Neural progenitor cell (in vitro differentiated cells): ENCODE data around the gene ANXA2R. TPM values are rescaled to one million over a fixed set of nuclear protein-coding genes. Genes with fewer than 3 reads are reported as not detected.
A peak's percentile ranks its signal among the peaks of the same experiment; 100 is the strongest.

Experiments
- DNase-seq: peaks from one replicate; pipeline ENCODE4 v3.0.0-alpha.2; 2016; ENCODE audit warnings: low spot score
- H2AFZ ChIP-seq: fragments of 200-600 bp; sonication (generic); replicated peaks from 2 replicates; pipeline ENCODE4 v1.6.1; 2016; ENCODE audit warnings: antibody characterized with exemption
- H3F3A ChIP-seq: fragments of 200-600 bp; sonication (generic); 2 replicates; pipeline ENCODE4 v1.6.1; 2016; ENCODE audit warnings: antibody characterized with exemption, low read depth
- H3K27ac ChIP-seq: fragments of 200-600 bp; sonication (generic); 2 replicates; pipeline ENCODE4 v1.5.1; 2016; ENCODE audit warnings: mild to moderate bottlenecking
- H3K27me3 ChIP-seq: fragments of 200-600 bp; sonication (generic); 2 replicates; pipeline ENCODE4 v1.6.1; 2016; ENCODE audit warnings: mild to moderate bottlenecking, moderate library complexity
- H3K36me3 ChIP-seq: fragments of 200-600 bp; sonication (generic); 2 replicates; pipeline ENCODE4 v1.5.1; 2016
- H3K4me1 ChIP-seq: fragments of 200-600 bp; sonication (generic); 2 replicates; pipeline ENCODE4 v1.6.1; 2016; ENCODE audit warnings: mixed run types
- H3K4me2 ChIP-seq: fragments of 200-600 bp; sonication (generic); 2 replicates; pipeline ENCODE4 v1.6.1; 2016
- H3K4me3 ChIP-seq: fragments of 200-600 bp; sonication (generic); 2 replicates; pipeline ENCODE4 v1.5.1; 2016
- H3K79me2 ChIP-seq: fragments of 200-600 bp; sonication (generic); 2 replicates; pipeline ENCODE4 v1.6.1; 2016; ENCODE audit warnings: low read depth
- H3K9ac ChIP-seq: fragments of 200-600 bp; sonication (generic); 2 replicates; pipeline ENCODE4 v1.6.1; 2016
- H3K9me3 ChIP-seq: fragments of 200-600 bp; sonication (generic); 2 replicates; pipeline ENCODE4 v1.5.1; 2016; ENCODE audit warnings: low read depth
- H4K20me1 ChIP-seq: fragments of 200-600 bp; sonication (generic); 2 replicates; pipeline ENCODE4 v1.6.1; 2016; ENCODE audit warnings: low read depth
- H3K27ac Mint-ChIP-seq: 3 replicates; pipeline ENCODE4 v1.8.0; 2021; ENCODE audit warnings: mixed read lengths
- H3K27me3 Mint-ChIP-seq: 2 replicates; pipeline ENCODE4 v1.8.0; 2022; ENCODE audit warnings: low read depth, mild to moderate bottlenecking, inconsistent platforms, moderate library complexity, mixed read lengths; ENCODE audit not compliant: insufficient read depth
- H3K36me3 Mint-ChIP-seq: 3 replicates; pipeline ENCODE4 v1.8.0; 2021; ENCODE audit warnings: mixed read lengths
- H3K4me1 Mint-ChIP-seq: 3 replicates; pipeline ENCODE4 v1.8.0; 2021; ENCODE audit warnings: mixed read lengths
- H3K4me3 Mint-ChIP-seq: 3 replicates; pipeline ENCODE4 v1.8.0; 2021; ENCODE audit warnings: mild to moderate bottlenecking, moderate library complexity, mixed read lengths
- H3K9me3 Mint-ChIP-seq: 3 replicates; pipeline ENCODE4 v1.8.0; 2020; ENCODE audit warnings: mixed read lengths
- CTCF ChIP-seq: fragments of 200-600 bp; sonication (generic); IDR thresholded peaks from 2 replicates; pipeline ENCODE4 v1.5.1; 2017; ENCODE audit warnings: antibody characterized with exemption, mild to moderate bottlenecking
- EZH2 ChIP-seq: fragments of 200-600 bp; sonication (generic); IDR thresholded peaks from 2 replicates; pipeline ENCODE4 v1.6.1; 2017; ENCODE audit warnings: antibody characterized with exemption, mild to moderate bottlenecking, moderate library complexity
- EZH2phosphoT487 ChIP-seq: fragments of 200-600 bp; sonication (generic); IDR thresholded peaks from 2 replicates; pipeline ENCODE4 v1.6.1; 2017; ENCODE audit warnings: antibody characterized with exemption
- total RNA-seq: library from RNA; depleted of rRNA; stranded (reverse); fragments of >200 nt; gene quantifications from 2 replicates; pipeline ENCODE4 v1.2.3, GENCODE V29; 2015; ENCODE audit warnings: low replicate concordance

Gene ANXA2R
- total RNA-seq, 1 donor from 2014 or later: 0.17 TPM

DNA sequence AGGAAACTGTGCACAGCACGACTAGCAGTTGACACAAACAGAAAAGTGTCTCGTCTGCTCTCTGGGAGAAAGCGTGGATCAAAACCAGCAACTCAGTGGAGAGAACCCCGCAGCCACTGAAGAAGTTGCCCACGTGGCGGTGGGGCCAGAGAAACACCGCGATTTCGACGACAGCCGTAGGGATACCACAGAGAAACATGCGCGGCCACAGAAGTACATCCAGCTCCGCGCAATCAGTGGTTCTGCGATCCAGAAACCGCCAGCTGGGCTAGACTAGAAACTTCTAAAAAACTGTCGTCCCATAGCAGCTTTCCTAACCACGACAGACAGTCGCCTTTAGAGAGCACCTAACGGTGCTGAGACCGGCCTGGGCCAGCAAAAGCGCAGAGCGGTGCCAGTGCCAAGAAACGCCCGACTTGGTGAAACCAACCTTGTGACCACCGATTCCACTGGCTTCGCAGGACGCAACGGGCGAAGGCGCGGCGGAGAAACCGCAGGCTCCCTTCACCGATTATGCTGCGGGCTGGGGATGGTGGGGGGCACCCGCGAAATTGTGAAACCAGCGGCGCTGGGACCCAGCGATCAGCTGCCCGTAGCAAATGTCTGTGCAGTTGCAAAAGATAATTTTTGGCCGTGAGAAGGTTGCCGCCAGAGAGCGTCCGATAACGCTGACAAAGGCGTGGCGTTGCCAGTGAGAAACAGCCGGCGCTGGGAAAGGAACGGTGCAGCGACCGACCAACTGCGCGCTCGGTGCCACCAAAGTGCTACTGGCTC, 2.7 kb upstream of the ANXA2R start:
- Histone ChIP-seq H3K79me2 (no peaks in the 10 kb centered on the region), H4K20me1 (peaks cover 75% of the 10 kb centered on the region), H3K36me3 (no peaks in the 10 kb centered on the region), H3F3A (peaks cover 69% of the 10 kb centered on the region), H3K9ac (no peak overlapping the region), H2AFZ (peak overlapping the region; percentile 68), H3K27me3 (peaks cover 97% of the 10 kb centered on the region), H3K9me3 (no peaks in the 10 kb centered on the region), H3K4me1 (peaks cover 20% of the 10 kb centered on the region), H3K27ac (no peak overlapping the region), H3K4me3 (peak overlapping the region; percentile 47), H3K4me2 (peak overlapping the region; percentile 74)
- TF ChIP-seq CTCF (no peak), EZH2 (peak; percentile 56), EZH2phosphoT487 (peak; percentile 78)
- Mint-ChIP-seq H3K36me3 (peaks cover 1% of the 10 kb centered on the region), H3K4me3 (peak overlapping the region; percentile 86), H3K4me1 (peaks cover 43% of the 10 kb centered on the region), H3K27me3 (peaks cover 75% of the 10 kb centered on the region), H3K27ac (no peak overlapping the region), H3K9me3 (no peaks in the 10 kb centered on the region)
- peak; percentile 67 for DNase-seq

- H3K9me3 Mint-ChIP-seq: no peaks in the 10 kb centered on the region
- Histone ChIP-seq H3K27me3 (peaks cover 97% of the 10 kb centered on the region), H3K36me3 (no peaks in the 10 kb centered on the region), H3K4me3 (peak overlapping the region; percentile 47), H3K9me3 (no peaks in the 10 kb centered on the region), H3K27ac (no peak overlapping the region), H3K4me2 (peak overlapping the region; percentile 74), H3K4me1 (peaks cover 20% of the 10 kb centered on the region), H4K20me1 (peaks cover 81% of the 10 kb centered on the region), H3K79me2 (no peaks in the 10 kb centered on the region), H3F3A (peaks cover 70% of the 10 kb centered on the region), H3K9ac (no peak overlapping the region), H2AFZ (peak overlapping the region; percentile 68)
- peak overlapping the region; percentile 86 for H3K4me3 Mint-ChIP-seq
- H3K4me1 Mint-ChIP-seq: peaks cover 49% of the 10 kb centered on the region
- peaks cover 76% of the 10 kb centered on the region for H3K27me3 Mint-ChIP-seq
- DNase-seq: peak; percentile 87
- peak; percentile 32 for TF ChIP-seq CTCF
- peak; percentile 21 for TF ChIP-seq EZH2phosphoT487
- TF ChIP-seq EZH2: peak; percentile 68
- no peaks in the 10 kb centered on the region for H3K36me3 Mint-ChIP-seq
- no peak overlapping the region for H3K27ac Mint-ChIP-seq
Observed at GRCh38 chr5:43042176-43042625, 2.1 kb upstream of the ANXA2R start.

GRCh38 chr5:43041669-43042175, 1.6 kb upstream of the ANXA2R start:
- Histone ChIP-seq H3K4me2 (peak overlapping the region; percentile 74), H3K9ac (no peak overlapping the region), H3K27me3 (peaks cover 97% of the 10 kb centered on the region), H3K36me3 (no peaks in the 10 kb centered on the region), H3K79me2 (no peaks in the 10 kb centered on the region), H3K4me1 (peaks cover 20% of the 10 kb centered on the region), H4K20me1 (peaks cover 86% of the 10 kb centered on the region), H3K27ac (no peak overlapping the region), H3F3A (peaks cover 70% of the 10 kb centered on the region), H3K9me3 (no peaks in the 10 kb centered on the region), H3K4me3 (peak overlapping the region; percentile 47), H2AFZ (peak overlapping the region; percentile 68)
- Mint-ChIP-seq H3K4me1 (peaks cover 51% of the 10 kb centered on the region), H3K4me3 (peak overlapping the region; percentile 86), H3K27ac (no peak overlapping the region), H3K27me3 (peaks cover 81% of the 10 kb centered on the region), H3K36me3 (no peaks in the 10 kb centered on the region), H3K9me3 (no peaks in the 10 kb centered on the region)
- DNase-seq: no peak
- TF ChIP-seq EZH2: peak; percentile 77
- TF ChIP-seq CTCF: no peak
- TF ChIP-seq EZH2phosphoT487: peak; percentile 73
